SK-N-MC (cell line): Measurements from ENCODE around the gene ERC2.

Experiments used
- DNase-seq: peaks from one replicate; pipeline ENCODE4 v3.0.0-alpha.2; 2011; ENCODE audit warnings: low read depth, low spot score
- H3K27ac ChIP-seq: fragments of 200-600 bp; sonication (generic); 2 replicates; pipeline ENCODE4 v1.5.1; 2016; ENCODE audit warnings: mixed run types
- H3K36me3 ChIP-seq: fragments of 200-600 bp; sonication (generic); 2 replicates; pipeline ENCODE4 v1.6.1; 2017; ENCODE audit warnings: antibody characterized with exemption, low read length, mixed read lengths; ENCODE audit not compliant: insufficient read depth
- H3K4me3 ChIP-seq: fragments of 200-600 bp; sonication (generic); 2 replicates; pipeline ENCODE4 v1.5.1; 2016
- H3K9ac ChIP-seq: fragments of 200-600 bp; sonication (generic); 2 replicates; pipeline ENCODE4 v1.8.0; 2017; ENCODE audit warnings: mixed run types, mixed read lengths; ENCODE audit not compliant: insufficient read length
- H3K9me3 ChIP-seq: fragments of 200-600 bp; sonication (generic); 2 replicates; pipeline ENCODE4 v1.6.1; 2017; ENCODE audit warnings: low read depth, mild to moderate bottlenecking, antibody characterized with exemption, low read length, moderate library complexity, mixed read lengths
- EZH2 ChIP-seq: fragments of 200-600 bp; sonication (generic); IDR thresholded peaks from one replicate; pipeline ENCODE4 v1.6.1; 2017; ENCODE audit warnings: antibody characterized with exemption
- FOXP2 ChIP-seq: optimal IDR thresholded peaks from 2 replicates; pipeline ENCODE3; 2011; ENCODE audit warnings: mild to moderate bottlenecking, moderate library complexity; ENCODE audit not compliant: insufficient read depth; ENCODE audit errors: extremely low read length, control extremely low read depth
- POLR2AphosphoS5 ChIP-seq: IDR thresholded peaks from 2 replicates; pipeline ENCODE4 v1.6.1; 2012; ENCODE audit warnings: mild to moderate bottlenecking, low read depth, low read length, borderline replicate concordance

The ERC2 gene

DNA sequence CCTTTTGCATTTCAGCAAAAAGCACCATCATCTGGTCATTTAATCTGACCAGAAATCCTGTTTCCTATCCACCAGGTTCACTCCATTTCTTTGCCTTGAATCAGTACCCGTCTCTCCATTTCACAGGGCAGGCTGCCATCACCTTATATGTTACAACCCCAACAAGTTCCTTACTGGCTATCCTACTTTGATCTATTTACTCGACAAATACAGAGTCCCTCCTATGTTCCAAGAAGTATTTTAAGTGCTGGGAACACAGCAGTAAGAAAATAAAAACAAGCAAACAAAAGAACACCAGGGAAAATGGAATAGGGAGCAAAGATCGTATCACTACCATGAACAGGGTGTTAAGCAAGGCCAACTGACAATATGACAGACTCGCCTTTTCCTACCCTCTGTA, 685.9 kb downstream of the ERC2 start:
- no peaks in the 10 kb centered on the region for H3K36me3 ChIP-seq
- no peak overlapping the region for H3K27ac ChIP-seq
- no peaks in the 10 kb centered on the region for H3K9me3 ChIP-seq
- TF ChIP-seq POLR2AphosphoS5: no peak
- no peak for TF ChIP-seq EZH2
- no peak for TF ChIP-seq FOXP2
- DNase-seq: no peak
- no peak overlapping the region for H3K9ac ChIP-seq
- H3K4me3 ChIP-seq: no peak overlapping the region

GRCh38 chr3:55780913-55781312, 687.4 kb downstream of the ERC2 start:
- Histone ChIP-seq H3K4me3 (no peak overlapping the region), H3K9me3 (no peaks in the 10 kb centered on the region), H3K27ac (no peak overlapping the region), H3K36me3 (no peaks in the 10 kb centered on the region), H3K9ac (no peak overlapping the region)
- TF ChIP-seq EZH2: no peak
- no peak for TF ChIP-seq FOXP2
- DNase-seq: no peak

DNA sequence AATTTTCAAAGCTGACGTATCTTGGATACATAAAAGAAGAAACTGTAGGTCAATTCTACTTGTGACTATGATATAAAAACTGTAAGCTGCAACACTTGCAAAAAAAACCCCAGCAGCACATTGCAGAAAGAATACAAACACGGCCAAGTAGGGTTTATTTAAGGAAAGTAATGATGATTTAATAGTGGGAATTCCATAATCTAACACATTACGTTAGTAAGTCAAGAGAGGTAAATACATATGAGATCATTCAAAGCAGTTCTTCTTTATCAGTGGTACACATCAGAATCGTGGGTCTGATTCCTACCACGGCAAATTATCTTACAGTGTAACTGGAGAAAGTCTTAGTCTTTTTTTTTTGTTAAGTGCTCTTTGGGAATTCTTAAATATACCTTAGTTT, 688.7 kb downstream of the ERC2 start:
- Histone ChIP-seq H3K36me3 (no peaks in the 10 kb centered on the region), H3K4me3 (no peak overlapping the region), H3K27ac (no peak overlapping the region), H3K9ac (no peak overlapping the region), H3K9me3 (no peaks in the 10 kb centered on the region)
- no peak for TF ChIP-seq POLR2AphosphoS5
- TF ChIP-seq FOXP2: no peak
- no peak for TF ChIP-seq EZH2
- no peak for DNase-seq

- Histone ChIP-seq H3K36me3 (no peaks in the 10 kb centered on the region), H3K9ac (no peak overlapping the region), H3K27ac (no peak overlapping the region), H3K9me3 (no peaks in the 10 kb centered on the region), H3K4me3 (no peak overlapping the region)
- no peak for DNase-seq
- TF ChIP-seq EZH2 (no peak), FOXP2 (no peak), POLR2AphosphoS5 (no peak)
Measured at GRCh38 chr3:55775366-55776154, 692.7 kb downstream of the ERC2 start.

- no peaks in the 10 kb centered on the region for H3K36me3 ChIP-seq
- H3K27ac ChIP-seq: no peak overlapping the region
- TF ChIP-seq FOXP2 (no peak), POLR2AphosphoS5 (no peak), EZH2 (no peak)
- no peak for DNase-seq
- H3K9ac ChIP-seq: no peak overlapping the region
- H3K4me3 ChIP-seq: no peak overlapping the region
- no peaks in the 10 kb centered on the region for H3K9me3 ChIP-seq
Measured at GRCh38 chr3:55774856-55775255, 693.4 kb downstream of the ERC2 start.

DNA sequence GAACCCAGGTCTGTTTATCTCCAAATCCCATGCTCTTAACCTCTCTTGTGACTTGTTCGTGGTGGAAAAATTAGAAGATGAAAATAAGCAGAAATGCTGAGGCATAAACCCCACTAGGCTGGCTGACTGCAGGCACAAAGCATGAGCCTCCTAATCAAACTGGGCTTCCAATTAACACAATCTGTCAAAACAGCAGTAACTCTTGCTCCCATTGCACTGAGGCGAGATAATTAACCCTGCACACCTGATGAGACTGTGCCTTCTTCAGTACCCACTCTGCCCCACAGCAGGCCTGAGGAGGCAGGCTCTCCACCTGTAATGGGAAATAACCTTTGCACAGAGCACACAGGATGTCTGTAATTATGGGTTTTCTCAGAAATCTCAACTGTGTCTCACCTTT, 696.8 kb downstream of the ERC2 start:
- H3K36me3 ChIP-seq: no peaks in the 10 kb centered on the region
- H3K9ac ChIP-seq: no peak overlapping the region
- H3K27ac ChIP-seq: no peak overlapping the region
- no peak for TF ChIP-seq FOXP2
- TF ChIP-seq EZH2: no peak
- TF ChIP-seq POLR2AphosphoS5: no peak
- H3K9me3 ChIP-seq: no peaks in the 10 kb centered on the region
- H3K4me3 ChIP-seq: no peak overlapping the region
- no peak for DNase-seq

DNA sequence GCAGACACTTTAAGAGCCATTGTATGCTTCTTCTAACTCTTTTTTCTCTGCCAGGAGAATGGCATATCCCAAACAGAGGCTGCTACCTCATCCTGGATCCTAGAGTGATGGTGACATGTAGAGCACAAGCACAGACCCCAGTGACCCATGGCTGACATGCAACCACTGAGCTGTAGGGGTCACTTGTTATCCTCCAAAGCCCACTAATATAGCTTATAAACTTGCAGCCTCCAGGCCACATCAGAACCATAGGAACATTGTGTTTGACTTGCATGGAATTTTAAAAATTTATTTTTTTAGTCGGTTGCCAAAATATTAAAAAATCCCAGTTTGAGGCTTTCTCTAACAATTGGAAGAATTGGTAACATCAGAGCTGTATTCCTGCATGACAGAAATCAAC, 698.2 kb downstream of the ERC2 start:
- DNase-seq: no peak
- Histone ChIP-seq H3K36me3 (no peaks in the 10 kb centered on the region), H3K9me3 (no peaks in the 10 kb centered on the region), H3K27ac (no peak overlapping the region), H3K4me3 (no peak overlapping the region), H3K9ac (no peak overlapping the region)
- TF ChIP-seq EZH2: no peak
- TF ChIP-seq POLR2AphosphoS5: no peak
- no peak for TF ChIP-seq FOXP2

DNA sequence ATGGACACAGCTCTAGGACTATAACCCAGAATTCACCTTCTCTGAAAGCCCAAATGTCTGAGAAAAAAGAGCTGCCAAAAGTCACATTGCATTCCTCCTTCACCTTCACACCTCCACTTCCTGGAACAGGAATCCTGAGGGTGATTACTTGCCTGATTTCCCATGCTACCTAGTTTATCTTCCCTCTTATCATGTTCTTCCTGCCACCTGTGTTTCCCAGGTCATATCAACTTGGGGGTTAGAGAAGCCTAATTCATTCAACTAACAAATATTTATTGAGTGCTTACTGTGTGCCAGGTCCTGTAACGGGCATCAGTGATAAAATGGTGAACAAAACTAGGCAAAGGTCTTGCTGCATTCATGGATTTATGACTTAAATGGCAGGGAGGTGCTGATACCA, 701.5 kb downstream of the ERC2 start:
- Histone ChIP-seq H3K9me3 (no peaks in the 10 kb centered on the region), H3K4me3 (no peak overlapping the region), H3K9ac (no peak overlapping the region), H3K36me3 (no peaks in the 10 kb centered on the region), H3K27ac (no peak overlapping the region)
- DNase-seq: no peak
- TF ChIP-seq POLR2AphosphoS5 (no peak), EZH2 (no peak), FOXP2 (no peak)
